B cell (primary cell): ENCODE measurements around the gene NKX1-2. TPM values are rescaled to one million over a fixed set of nuclear protein-coding genes. Genes with fewer than 3 reads are reported as not detected.

ENCODE experiments used
- ATAC-seq: fragments of 200-7000 bp; cut with Tn5 transposase; one replicate; pipeline ENCODE4 v1.10.0; 2021; ENCODE audit warnings: low read depth, mild to moderate bottlenecking, moderate number of reproducible peaks, moderate library complexity
- CTCF ChIA-PET: fragments of 350-600 bp; sonication (Branson Sonifier 250); formaldehyde crosslinking; loops from one replicate; lab custom pipeline; 2021; ENCODE audit warnings: antibody characterized with exemption, inconsistent platforms; lab: Charles Lee
- POLR2A ChIA-PET: fragments of 350-600 bp; sonication (Branson Sonifier 250); formaldehyde crosslinking; loops from one replicate; lab custom pipeline; 2021; ENCODE audit warnings: antibody characterized with exemption; lab: Charles Lee
- DNase-seq: peaks from one replicate; pipeline ENCODE4 v3.0.0; 2013
- H2AFZ ChIP-seq: 2 replicates; pipeline ENCODE4 v1.6.1; 2012; ENCODE audit warnings: mild to moderate bottlenecking, low read depth, low read length; ENCODE audit not compliant: insufficient read depth, poor library complexity, severe bottlenecking
- H3K27ac ChIP-seq, 2 donors: 1 replicate in 1 of 2; 2 replicates in 1 of 2; pipeline ENCODE4 v1.5.1; 2012 to 2013; ENCODE audit warnings: low read length in 2 of 2, mild to moderate bottlenecking in 2 of 2, moderate library complexity in 1 of 2
- H3K27me3 ChIP-seq, 4 experiments: fragments of 200-600 bp in 1 of 4; sonication (generic) in 1 of 4; replicated peaks in 1 of 4; 1 replicate in 2 of 4; 2 replicates in 2 of 4; pipeline versions ENCODE4 v1.6.1 to v1.7.0; 2013 to 2016; ENCODE audit warnings: low read length in 3 of 4, mild to moderate bottlenecking in 2 of 4, mixed read lengths in 1 of 4, moderate library complexity in 1 of 4; ENCODE audit not compliant: insufficient read depth in 4 of 4, control insufficient read depth in 3 of 4; ENCODE audit errors: control extremely low read depth in 1 of 4
- H3K36me3 ChIP-seq, 2 experiments: replicated peaks in 1 of 2; 1 replicate in 1 of 2; 2 replicates in 1 of 2; pipeline versions ENCODE4 v1.6.1 to v1.7.1; 2013; ENCODE audit warnings: low read length in 1 of 2; ENCODE audit not compliant: insufficient read depth in 2 of 2, control insufficient read depth in 1 of 2; ENCODE audit errors: control extremely low read depth in 1 of 2, extremely low read depth in 1 of 2
- H3K4me1 ChIP-seq, 2 donors: fragments of 200-600 bp in 1 of 2; sonication (generic) in 1 of 2; 1 replicate in 1 of 2; 2 replicates in 1 of 2; pipeline versions ENCODE4 v1.5.1 to v1.6.1; 2013 to 2017; ENCODE audit warnings: low read length in 2 of 2; ENCODE audit not compliant: control insufficient read depth in 2 of 2, insufficient read depth in 2 of 2
- H3K4me2 ChIP-seq: replicated peaks from 2 replicates; pipeline ENCODE3; 2012; ENCODE audit warnings: mild to moderate bottlenecking, low read depth, low read length; ENCODE audit not compliant: poor library complexity, severe bottlenecking
- H3K4me3 ChIP-seq, 5 experiments: fragments of 200-600 bp in 1 of 5; sonication (generic) in 1 of 5; 1 replicate in 3 of 5; 2 replicates in 2 of 5; pipeline versions ENCODE4 v1.5.1 to v1.7.0; 2011 to 2016; ENCODE audit warnings: low read length in 4 of 5, mild to moderate bottlenecking in 4 of 5, low read depth in 2 of 5, control low read depth in 1 of 5, moderate library complexity in 1 of 5; ENCODE audit not compliant: insufficient read depth in 1 of 5; ENCODE audit errors: control extremely low read depth in 1 of 5, extremely low read depth in 1 of 5
- H3K79me2 ChIP-seq: fragments of 200-600 bp; sonication (generic); one replicate; pipeline ENCODE4 v1.6.0; 2016; ENCODE audit warnings: low read length; ENCODE audit not compliant: control insufficient read depth, insufficient read depth
- H3K9ac ChIP-seq: fragments of 200-600 bp; sonication (generic); 2 replicates; pipeline ENCODE4 v1.6.1; 2017; ENCODE audit warnings: mild to moderate bottlenecking, low read length, moderate library complexity
- H3K9me3 ChIP-seq, 3 donors: one replicate each; pipeline versions ENCODE4 v1.6.1 to v1.7.1; 2013; ENCODE audit warnings: low read length in 2 of 3; ENCODE audit not compliant: control insufficient read depth in 2 of 3, insufficient read depth in 1 of 3; ENCODE audit errors: control extremely low read depth in 1 of 3
- H4K20me1 ChIP-seq: 2 replicates; pipeline ENCODE4 v1.6.0; 2012; ENCODE audit warnings: mild to moderate bottlenecking, low read length; ENCODE audit not compliant: insufficient read depth, control insufficient read depth, poor library complexity, severe bottlenecking
- H3K27ac Mint-ChIP-seq: one replicate; pipeline ENCODE4 v1.8.0; 2021; ENCODE audit warnings: mixed read lengths
- H3K27me3 Mint-ChIP-seq: one replicate; pipeline ENCODE4 v1.8.0; 2021; ENCODE audit warnings: mixed read lengths
- H3K4me1 Mint-ChIP-seq: one replicate; pipeline ENCODE4 v1.8.0; 2021; ENCODE audit warnings: mixed read lengths
- H3K4me3 Mint-ChIP-seq: one replicate; pipeline ENCODE4 v1.8.0; 2021; ENCODE audit warnings: mixed read lengths
- H3K9me3 Mint-ChIP-seq: one replicate; pipeline ENCODE4 v1.8.0; 2022; ENCODE audit warnings: mixed read lengths; ENCODE audit not compliant: insufficient read depth
- CTCF ChIP-seq: fragments of 200-600 bp; IDR thresholded peaks from one replicate; pipeline ENCODE4 v1.8.0; 2022; ENCODE audit warnings: antibody characterized with exemption, mild to moderate bottlenecking
- EZH2 ChIP-seq: IDR thresholded peaks from 2 replicates; pipeline ENCODE4 v1.6.1; 2012; ENCODE audit warnings: borderline replicate concordance, low read depth, mild to moderate bottlenecking, moderate library complexity, low read length; ENCODE audit not compliant: insufficient read depth, poor library complexity, severe bottlenecking
- WGBS: methylation state at CpG from one replicate; pipeline ENCODE4 v1.1.5; 2013; ENCODE audit warnings: missing lambda C conversion rate; ENCODE audit not compliant: insufficient coverage; 5-methylcytosine and 5-hydroxymethylcytosine counted together
- intact Hi-C: fragments of 100-400 bp; cut with micrococcal nuclease; formaldehyde crosslinking; loops from one replicate; pipeline ENCODE4 v1.10.0; 2022
- polyA plus RNA-seq: library from polyadenylated mRNA; depleted of rRNA; stranded (reverse); fragments of >200 nt; gene quantifications from 2 replicates; pipeline ENCODE4 v1.2.3, GENCODE V29; 2012
- total RNA-seq, 2 donors: library from RNA; stranded (reverse); fragments of 120-200 nt in 1 of 2; gene quantifications; 1 replicate in 1 of 2; 2 replicates in 1 of 2; pipeline versions ENCODE4 v1.2.3 to v1.2.4, GENCODE V29; 2013 to 2022

NKX1-2 gene
- total and polyA plus RNA-seq, 2 donors (not counting 1 experiment from before 2014, with no cell fraction given), result not detected

GRCh38 chr10:124414076-124414475 is 35.8 kb downstream of the NKX1-2 start:
- Histone ChIP-seq H3K79me2 (peaks cover 20% of the 10 kb centered on the region), H3K4me3 (no peak overlapping the region), H3K9me3 (no peaks in the 10 kb centered on the region), H3K4me1 (peaks cover 5 to 8% of the 10 kb centered on the region in 2 donors), H2AFZ (no peak overlapping the region), H3K9ac (no peak overlapping the region), H3K36me3 (no peaks in the 10 kb centered on the region), H3K27ac (no peak overlapping the region), H4K20me1 (no peaks in the 10 kb centered on the region), H3K27me3 (no peaks in the 10 kb centered on the region), H3K4me2 (no peak overlapping the region)
- intact Hi-C loops, result loop anchor here (10.0 kb wide), 1 partner anchor 121 kb away; no protein-coding TSS in a partner anchor
- no peak for TF ChIP-seq EZH2
- no peak for TF ChIP-seq CTCF
- CTCF ChIA-PET, result interaction anchor here (1.2 to 2.6 kb wide), 2 partner anchors 10 to 331 kb away, joined by 3 to 8 read pairs; no protein-coding TSS in a partner anchor
- Mint-ChIP-seq H3K4me1 (peaks cover 12% of the 10 kb centered on the region), H3K9me3 (no peaks in the 10 kb centered on the region), H3K4me3 (no peak overlapping the region), H3K27me3 (no peaks in the 10 kb centered on the region), H3K27ac (no peak overlapping the region)
- POLR2A ChIA-PET, result interaction anchor here (0.5 to 0.7 kb wide), 3 partner anchors 9 to 388 kb away, joined by 3 to 6 read pairs (median 4); no protein-coding TSS in a partner anchor
- WGBS, result 100% methylated on average over 2 of the region's 4 CpGs
- no peak for ATAC-seq
- no peak for DNase-seq

GRCh38 chr10:124409696-124410095 is 40.1 kb downstream of the NKX1-2 start:
- no peaks in the 10 kb centered on the region for H3K9me3 ChIP-seq
- no peak for DNase-seq
- H3K4me1 Mint-ChIP-seq, result no peaks in the 10 kb centered on the region
- H3K27ac ChIP-seq, result no peak overlapping the region
- CTCF ChIA-PET, result interaction anchor here (0.6 to 2.4 kb wide), 4 partner anchors 10 to 415 kb away, joined by 3 to 8 read pairs (median 3); no protein-coding TSS in a partner anchor
- no peaks in the 10 kb centered on the region for H4K20me1 ChIP-seq
- POLR2A ChIA-PET, result no interaction called here
- TF ChIP-seq CTCF (no peak), EZH2 (no peak)
- H3K9ac ChIP-seq, result no peak overlapping the region
- H3K36me3 ChIP-seq, result no peaks in the 10 kb centered on the region
- H3K4me2 ChIP-seq, result no peak overlapping the region
- intact Hi-C loops, result loop anchor here (10.0 kb wide), 1 partner anchor 125 kb away; no protein-coding TSS in a partner anchor
- H3K27ac Mint-ChIP-seq, result no peak overlapping the region
- H2AFZ ChIP-seq, result no peak overlapping the region
- peaks cover 7% of the 10 kb centered on the region for H3K79me2 ChIP-seq
- H3K9me3 Mint-ChIP-seq, result no peaks in the 10 kb centered on the region
- H3K4me3 Mint-ChIP-seq, result no peak overlapping the region
- no peaks in the 10 kb centered on the region for H3K27me3 Mint-ChIP-seq
- ATAC-seq, result no peak
- H3K4me1 ChIP-seq, result no peaks in the 10 kb centered on the region
- H3K27me3 ChIP-seq, result no peaks in the 10 kb centered on the region
- H3K4me3 ChIP-seq, result no peak overlapping the region
